Left ventricle myocardium inferior (tissue), 1 donor: Measurements from ENCODE around the gene UBD. TPM values are rescaled to one million over a fixed set of nuclear protein-coding genes. Genes with fewer than 3 reads are reported as not detected.

ENCODE experiments used
- DNase-seq: peaks from one replicate; pipeline ENCODE4 v3.0.0-alpha.2; 2020
- H3K27ac ChIP-seq: fragments of 200-600 bp; replicated peaks from 2 replicates; pipeline ENCODE4 v1.8.0; 2021
- H3K27me3 ChIP-seq: fragments of 200-600 bp; 2 replicates; pipeline ENCODE4 v1.8.0; 2021; ENCODE audit warnings: low read depth
- H3K36me3 ChIP-seq: fragments of 200-600 bp; 2 replicates; pipeline ENCODE4 v1.8.0; 2021
- H3K4me1 ChIP-seq: fragments of 200-600 bp; 2 replicates; pipeline ENCODE4 v1.8.0; 2021
- H3K4me3 ChIP-seq: fragments of 200-600 bp; 2 replicates; pipeline ENCODE4 v1.8.0; 2021; ENCODE audit warnings: mild to moderate bottlenecking, moderate library complexity
- H3K9me3 ChIP-seq: fragments of 200-600 bp; replicated peaks from 2 replicates; pipeline ENCODE4 v1.8.0; 2021
- CTCF ChIP-seq: fragments of 200-600 bp; IDR thresholded peaks from 2 replicates; pipeline ENCODE4 v1.8.0; 2021; ENCODE audit warnings: antibody characterized with exemption, mild to moderate bottlenecking, borderline replicate concordance
- intact Hi-C: fragments of 100-400 bp; cut with micrococcal nuclease; formaldehyde crosslinking; loops from one replicate; pipeline ENCODE4 v1.11.0; 2022
- total RNA-seq: library from RNA; stranded (reverse); fragmentation: NEBNext Ultra II Directional; extraction: Animal tissue kit (Norgen Biotek cat#: 25700); gene quantifications from one replicate; pipeline ENCODE4 v1.2.1, GENCODE V29; 2021
- donor health status: DM: no; HTN: yes; CAD: no; lungs with severe emphysema.

The UBD gene
- total RNA-seq, 1 donor from 2014 or later = not detected

DNA sequence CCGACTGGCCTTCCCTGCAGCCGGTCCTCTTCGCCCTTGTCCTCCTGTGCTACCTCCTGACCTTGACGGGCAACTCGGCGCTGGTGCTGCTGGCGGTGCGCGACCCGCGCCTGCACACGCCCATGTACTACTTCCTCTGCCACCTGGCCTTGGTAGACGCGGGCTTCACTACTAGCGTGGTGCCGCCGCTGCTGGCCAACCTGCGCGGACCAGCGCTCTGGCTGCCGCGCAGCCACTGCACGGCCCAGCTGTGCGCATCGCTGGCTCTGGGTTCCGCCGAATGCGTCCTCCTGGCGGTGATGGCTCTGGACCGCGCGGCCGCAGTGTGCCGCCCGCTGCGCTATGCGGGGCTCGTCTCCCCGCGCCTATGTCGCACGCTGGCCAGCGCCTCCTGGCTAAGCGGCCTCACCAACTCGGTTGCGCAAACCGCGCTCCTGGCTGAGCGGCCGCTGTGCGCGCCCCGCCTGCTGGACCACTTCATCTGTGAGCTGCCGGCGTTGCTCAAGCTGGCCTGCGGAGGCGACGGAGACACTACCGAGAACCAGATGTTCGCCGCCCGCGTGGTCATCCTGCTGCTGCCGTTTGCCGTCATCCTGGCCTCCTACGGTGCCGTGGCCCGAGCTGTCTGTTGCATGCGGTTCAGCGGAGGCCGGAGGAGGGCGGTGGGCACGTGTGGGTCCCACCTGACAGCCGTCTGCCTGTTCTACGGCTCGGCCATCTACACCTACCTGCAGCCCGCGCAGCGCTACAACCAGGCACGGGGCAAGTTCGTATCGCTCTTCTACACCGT lies 6.1 kb downstream of the UBD start:
- Histone ChIP-seq H3K9me3 (no peaks in the 10 kb centered on the region), H3K4me3 (peak overlapping the region; percentile 65), H3K27ac (no peak overlapping the region), H3K27me3 (peaks cover 88% of the 10 kb centered on the region), H3K4me1 (peaks cover 16% of the 10 kb centered on the region), H3K36me3 (no peaks in the 10 kb centered on the region)
- peak; percentile 21 for TF ChIP-seq CTCF
- peak; percentile 73 for DNase-seq
- intact Hi-C loops = no loop called here

DNA sequence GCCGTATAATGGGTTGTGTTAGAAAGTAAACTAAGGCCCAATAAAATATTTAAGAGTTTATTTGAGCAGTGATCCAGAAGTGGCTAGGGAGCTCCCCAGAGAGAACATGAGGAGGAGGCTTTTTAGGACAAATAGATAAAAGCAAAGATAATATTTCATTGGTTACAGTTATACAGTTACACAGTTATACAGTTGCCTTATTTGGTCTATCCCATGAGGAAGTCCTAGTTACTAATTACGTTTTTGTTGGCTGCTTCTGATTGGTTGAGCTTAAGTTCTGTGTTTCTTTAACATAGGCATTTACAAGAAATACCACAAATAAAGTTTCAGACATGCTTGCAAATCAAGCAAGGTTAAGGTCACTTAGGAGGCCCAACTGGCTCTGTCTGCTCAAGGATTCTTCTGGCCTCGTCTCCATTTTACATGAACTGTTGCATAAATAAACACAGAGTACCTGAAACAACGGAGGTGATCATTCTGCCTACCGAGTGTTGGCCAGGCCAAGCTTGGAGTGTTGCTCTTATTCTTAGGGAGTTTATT lies 7.0 kb downstream of the UBD start:
- peak overlapping the region; percentile 65 for H3K4me3 ChIP-seq

DNA sequence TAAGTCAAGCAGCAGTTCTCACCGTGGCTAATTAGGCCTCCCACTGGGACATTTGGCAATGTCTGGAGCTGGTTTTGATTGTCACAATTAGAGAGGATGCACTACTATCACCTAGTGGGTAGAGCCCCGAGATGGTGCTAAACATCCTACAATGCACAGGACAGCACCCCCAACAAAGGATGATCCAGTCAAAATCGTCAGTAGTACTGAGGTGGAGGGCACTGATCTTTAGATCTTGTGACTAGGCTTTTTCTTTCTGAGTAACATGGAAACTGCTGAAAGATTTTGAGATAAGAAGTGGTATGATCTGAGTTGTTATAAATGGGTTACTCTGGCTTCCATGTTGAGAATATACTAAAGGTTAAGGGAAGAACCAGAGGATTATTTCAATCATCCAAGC lies 12.0 kb downstream of the UBD start:
- intact Hi-C loops = no loop called here
- TF ChIP-seq CTCF = no peak

More for the DNA sequence above, 7.0 kb downstream of the UBD start:
- Histone ChIP-seq H3K9me3 (no peaks in the 10 kb centered on the region), H3K27me3 (peaks cover 82% of the 10 kb centered on the region), H3K4me1 (peaks cover 16% of the 10 kb centered on the region), H3K36me3 (no peaks in the 10 kb centered on the region), H3K27ac (no peak overlapping the region)
- intact Hi-C loops = no loop called here
- no peak for TF ChIP-seq CTCF
- no peak for DNase-seq

DNA sequence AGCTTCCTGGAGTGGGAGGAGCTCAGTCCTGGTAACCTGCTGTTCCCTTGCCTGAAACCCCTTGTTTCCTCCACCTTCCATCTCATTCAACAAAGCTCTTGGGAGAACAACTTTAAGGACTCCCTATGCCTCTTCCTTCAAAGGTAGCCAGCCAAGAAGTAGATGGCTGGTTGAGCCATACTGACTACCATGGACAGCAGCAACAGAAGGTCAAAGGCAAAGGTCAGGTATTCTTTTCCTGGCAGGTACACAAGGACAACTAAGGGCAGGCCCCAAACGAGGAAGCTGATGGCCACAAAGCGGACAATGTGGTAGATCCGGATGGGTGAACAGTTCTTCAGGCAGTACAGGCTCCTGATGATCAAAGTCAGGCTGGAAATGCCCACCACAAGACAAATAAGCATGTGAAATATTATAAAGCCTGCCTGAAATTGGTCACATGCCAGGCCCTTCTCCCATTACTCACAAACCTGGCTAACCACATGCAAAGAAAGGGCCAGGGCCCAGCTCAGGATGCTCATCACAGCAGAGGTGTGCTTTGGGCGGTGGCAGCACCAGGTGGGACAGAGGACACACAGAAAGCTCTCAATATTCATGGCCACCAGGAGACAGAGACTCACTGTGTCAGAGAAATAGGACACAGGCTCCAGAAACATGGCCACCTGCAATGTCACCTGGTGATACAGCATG lies 21.7 kb downstream of the UBD start:
- no peak for DNase-seq
- H3K4me3 ChIP-seq = no peak overlapping the region
- TF ChIP-seq CTCF = no peak
- no peaks in the 10 kb centered on the region for H3K36me3 ChIP-seq
- H3K27ac ChIP-seq = no peak overlapping the region
- intact Hi-C loops = no loop called here
- H3K4me1 ChIP-seq = no peaks in the 10 kb centered on the region
- H3K9me3 ChIP-seq = no peaks in the 10 kb centered on the region
- H3K27me3 ChIP-seq = peaks cover 27% of the 10 kb centered on the region

More for the DNA sequence above, 12.0 kb downstream of the UBD start:
- no peak overlapping the region for H3K27ac ChIP-seq
- no peak for DNase-seq
- H3K36me3 ChIP-seq = no peaks in the 10 kb centered on the region
- no peaks in the 10 kb centered on the region for H3K4me1 ChIP-seq
- peaks cover 73% of the 10 kb centered on the region for H3K27me3 ChIP-seq
- no peaks in the 10 kb centered on the region for H3K9me3 ChIP-seq
- H3K4me3 ChIP-seq = no peak overlapping the region

DNA sequence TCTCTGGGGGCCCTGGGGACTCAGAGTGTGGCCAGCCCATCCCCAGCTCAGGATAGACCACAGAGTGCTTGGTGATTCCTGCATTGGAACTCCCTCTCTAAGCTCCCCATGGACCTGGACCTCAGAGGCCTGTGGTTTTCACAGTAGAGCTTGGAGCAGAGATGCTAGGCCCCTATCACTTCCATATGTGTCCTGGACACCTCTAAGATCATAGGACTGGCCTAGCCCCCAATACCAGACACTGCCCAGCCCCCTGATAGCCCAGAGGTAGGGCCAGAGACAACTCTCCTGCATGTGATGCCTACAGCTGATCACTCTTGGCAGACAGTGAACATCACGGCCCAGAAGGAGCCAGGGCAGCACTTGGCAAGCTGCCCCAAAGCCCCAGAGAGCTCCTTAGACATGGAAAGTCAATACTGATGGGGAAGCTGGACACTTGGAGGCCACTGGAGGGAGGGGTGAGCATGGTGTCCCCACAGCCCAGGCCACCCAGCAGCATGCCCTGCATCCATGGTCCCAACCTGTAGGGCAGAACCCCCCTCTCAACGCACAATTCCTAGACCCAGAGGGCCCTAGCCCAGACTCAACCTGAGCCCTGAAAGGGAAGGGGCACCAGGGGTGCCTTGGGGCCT lies 27.1 kb downstream of the UBD start:
- Histone ChIP-seq H3K4me3 (no peak overlapping the region), H3K36me3 (no peaks in the 10 kb centered on the region), H3K27ac (no peak overlapping the region), H3K27me3 (no peaks in the 10 kb centered on the region), H3K9me3 (no peaks in the 10 kb centered on the region), H3K4me1 (no peaks in the 10 kb centered on the region)
- DNase-seq = no peak
- TF ChIP-seq CTCF = no peak
- intact Hi-C loops = no loop called here
